GM23338 (cell line): ENCODE data around the gene TRIM44. TPM values are rescaled to one million over a fixed set of nuclear protein-coding genes. Genes with fewer than 3 reads are reported as not detected.

Source experiments
- ATAC-seq: fragments of 200-7000 bp; cut with Tn5 transposase; 3 replicates; pipeline ENCODE4 v1.9.1; 2020
- DNase-seq: peaks from one replicate; pipeline ENCODE4 v3.0.0-alpha.2; 2015; ENCODE audit warnings: low spot score
- H2AFZ ChIP-seq: fragments of 200-600 bp; sonication (generic); 2 replicates; pipeline ENCODE4 v1.8.0; 2016; ENCODE audit warnings: antibody characterized with exemption, mild to moderate bottlenecking, moderate library complexity
- H3F3A ChIP-seq: fragments of 200-600 bp; sonication (generic); replicated peaks from 2 replicates; pipeline ENCODE4 v1.8.0; 2017; ENCODE audit warnings: antibody characterized with exemption, mixed run types, low read depth
- H3K27ac ChIP-seq: fragments of 200-600 bp; sonication (generic); 2 replicates; pipeline ENCODE4 v1.6.1; 2016; ENCODE audit warnings: low read depth
- H3K27me3 ChIP-seq: fragments of 200-600 bp; sonication (generic); 2 replicates; pipeline ENCODE4 v1.8.0; 2016; ENCODE audit warnings: mild to moderate bottlenecking, mixed run types, moderate library complexity; ENCODE audit not compliant: insufficient read depth
- H3K36me3 ChIP-seq: fragments of 200-600 bp; sonication (generic); 2 replicates; pipeline ENCODE4 v1.8.0; 2016; ENCODE audit warnings: mild to moderate bottlenecking; ENCODE audit not compliant: insufficient read depth
- H3K4me1 ChIP-seq: fragments of 200-600 bp; sonication (generic); 2 replicates; pipeline ENCODE4 v1.8.0; 2016; ENCODE audit warnings: mild to moderate bottlenecking, moderate library complexity; ENCODE audit not compliant: insufficient read depth
- H3K4me2 ChIP-seq: fragments of 200-600 bp; sonication (generic); 2 replicates; pipeline ENCODE4 v1.7.1; 2017; ENCODE audit warnings: mixed run types
- H3K4me3 ChIP-seq: fragments of 200-600 bp; sonication (generic); 2 replicates; pipeline ENCODE4 v1.6.1; 2016; ENCODE audit warnings: mixed run types
- H3K79me2 ChIP-seq: fragments of 200-600 bp; sonication (generic); replicated peaks from 2 replicates; pipeline ENCODE4 v1.8.0; 2017; ENCODE audit warnings: mild to moderate bottlenecking; ENCODE audit not compliant: insufficient read depth
- H3K9me2 ChIP-seq: fragments of 200-600 bp; sonication (generic); 2 replicates; pipeline ENCODE4 v1.8.0; 2017; ENCODE audit not compliant: insufficient read depth
- H4K20me1 ChIP-seq: fragments of 200-600 bp; sonication (generic); replicated peaks from 2 replicates; pipeline ENCODE4 v1.8.0; 2017; ENCODE audit warnings: mild to moderate bottlenecking; ENCODE audit not compliant: insufficient read depth
- H3K27ac Mint-ChIP-seq: 2 replicates; pipeline ENCODE4 v1.8.0; 2020; ENCODE audit warnings: inconsistent platforms, mild to moderate bottlenecking, moderate library complexity, mixed read lengths
- H3K27me3 Mint-ChIP-seq: 3 replicates; pipeline ENCODE4 v1.8.0; 2022; ENCODE audit warnings: low read depth, mild to moderate bottlenecking, moderate library complexity, mixed read lengths, inconsistent platforms; ENCODE audit not compliant: insufficient read depth, poor library complexity
- H3K36me3 Mint-ChIP-seq: 3 replicates; pipeline ENCODE4 v1.8.0; 2021; ENCODE audit warnings: low read depth, mild to moderate bottlenecking, inconsistent platforms, moderate library complexity, mixed read lengths
- H3K4me1 Mint-ChIP-seq: 3 replicates; pipeline ENCODE4 v1.8.0; 2020; ENCODE audit warnings: mild to moderate bottlenecking, inconsistent platforms, mixed read lengths
- H3K4me3 Mint-ChIP-seq: 3 replicates; pipeline ENCODE4 v1.8.0; 2021; ENCODE audit warnings: moderate library complexity, mild to moderate bottlenecking, inconsistent platforms, mixed read lengths
- H3K9me3 Mint-ChIP-seq: 3 replicates; pipeline ENCODE4 v1.8.0; 2020; ENCODE audit warnings: moderate library complexity, mild to moderate bottlenecking, inconsistent platforms, mixed read lengths
- CREB1 ChIP-seq: fragments of 250-450 bp; sonication (Bioruptor Pico); IDR thresholded peaks from 2 replicates; pipeline ENCODE4 v1.5.0; 2020; ENCODE audit warnings: low read depth, mild to moderate bottlenecking, moderate library complexity
- EZH2 ChIP-seq: fragments of 200-600 bp; sonication (generic); IDR thresholded peaks from one replicate; pipeline ENCODE4 v1.8.0; 2017; ENCODE audit warnings: antibody characterized with exemption, mild to moderate bottlenecking, low read depth; ENCODE audit not compliant: unreplicated experiment
- EZH2phosphoT487 ChIP-seq: fragments of 200-600 bp; sonication (generic); IDR thresholded peaks from one replicate; pipeline ENCODE4 v1.8.1; 2018; ENCODE audit warnings: antibody characterized with exemption; ENCODE audit not compliant: unreplicated experiment
- JUNB ChIP-seq: IDR thresholded peaks from one replicate; pipeline ENCODE4 v1.6.1; 2016; ENCODE audit warnings: antibody characterized with exemption; ENCODE audit not compliant: unreplicated experiment
- NANOG ChIP-seq: IDR thresholded peaks from 2 replicates; pipeline ENCODE4 v1.6.1; 2016; ENCODE audit warnings: antibody characterized with exemption, borderline replicate concordance
- POLR2AphosphoS5 ChIP-seq: IDR thresholded peaks from 2 replicates; pipeline ENCODE4 v1.6.1; 2016; ENCODE audit warnings: antibody characterized with exemption, low read depth
- STAT1 ChIP-seq: IDR thresholded peaks from one replicate; pipeline ENCODE4 v1.6.1; 2016; ENCODE audit warnings: antibody characterized with exemption; ENCODE audit not compliant: unreplicated experiment
- ZNF114 ChIP-seq: fragments of 250-450 bp; sonication (Bioruptor Pico); IDR thresholded peaks from 2 replicates; pipeline ENCODE4 v1.5.0; 2020; ENCODE audit warnings: mild to moderate bottlenecking, moderate library complexity
- ZNF331 ChIP-seq: fragments of 250-450 bp; sonication (Bioruptor Pico); IDR thresholded peaks from 2 replicates; pipeline ENCODE4 v1.5.0; 2020; ENCODE audit warnings: low read depth, mild to moderate bottlenecking, moderate library complexity
- polyA plus RNA-seq: library from polyadenylated mRNA; unstranded; fragments of >200 nt; fragmentation: Nextera tagmentation; extraction: Ambion mirVana; gene quantifications from 2 replicates; pipeline ENCODE4 v1.2.1, GENCODE V29; 2016
- total RNA-seq: library from RNA; depleted of rRNA; stranded (reverse); fragments of >200 nt; shearing (Covaris generic); gene quantifications from 2 replicates; pipeline ENCODE4 v1.2.3, GENCODE V29; 2014
- TF ChIP-seq, protein P1 (sequence below): IDR thresholded peaks from 2 replicates; pipeline ENCODE4 v1.6.1; 2016; ENCODE audit warnings: antibody characterized with exemption
- TF ChIP-seq, protein P2 (sequence below), 2 experiments: fragments of 200-600 bp in 1 of 2; sonication (generic) in 1 of 2; conservative IDR thresholded peaks; 2 replicates each; pipeline versions ENCODE4 v1.5.1 to v1.6.1; 2016 to 2017; ENCODE audit warnings: antibody characterized with exemption in 2 of 2, low read depth in 2 of 2, mild to moderate bottlenecking in 2 of 2, moderate library complexity in 1 of 2
- TF ChIP-seq, protein P3 (sequence below): fragments of 250-450 bp; sonication (Bioruptor Pico); IDR thresholded peaks from 2 replicates; pipeline ENCODE4 v1.5.0; 2020; ENCODE audit warnings: mild to moderate bottlenecking, moderate library complexity
- TF ChIP-seq, protein P4 (sequence below): IDR thresholded peaks from one replicate; pipeline ENCODE4 v1.6.1; 2018; ENCODE audit warnings: antibody characterized with exemption; ENCODE audit not compliant: unreplicated experiment

TRIM44 gene
- total and polyA plus RNA-seq, 2 experiments from 2014 or later: 10.3 to 10.4 TPM

DNA sequence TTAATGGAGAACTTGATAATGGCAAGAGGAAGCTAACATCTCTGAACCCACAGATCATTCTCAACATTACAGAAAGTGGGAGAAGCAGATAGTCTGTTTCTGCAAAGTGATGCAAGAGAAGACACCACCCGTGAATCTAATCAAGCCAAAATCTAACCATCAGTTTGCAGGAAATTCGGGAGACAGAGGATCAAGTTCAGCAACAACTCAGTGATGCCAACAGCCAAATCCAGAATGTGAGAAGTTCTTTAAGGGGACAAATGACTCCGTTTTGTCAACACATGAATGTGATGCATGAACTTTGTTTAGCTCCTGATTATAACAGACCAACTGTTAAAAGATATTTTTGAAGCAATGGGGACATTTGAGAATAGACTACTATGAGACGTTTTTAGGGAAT lies 186.0 kb downstream of the TRIM44 start:
- Histone ChIP-seq H3F3A (no peaks in the 10 kb centered on the region), H3K27ac (no peak overlapping the region), H3K4me2 (no peak overlapping the region), H3K36me3 (no peaks in the 10 kb centered on the region), H3K4me3 (no peak overlapping the region), H2AFZ (no peak overlapping the region), H3K9me2 (no peaks in the 10 kb centered on the region), H3K79me2 (no peaks in the 10 kb centered on the region), H3K27me3 (no peaks in the 10 kb centered on the region), H3K4me1 (no peaks in the 10 kb centered on the region), H4K20me1 (no peaks in the 10 kb centered on the region)
- ATAC-seq (no peak), DNase-seq (no peak)
- Mint-ChIP-seq H3K27me3 (peaks cover 2% of the 10 kb centered on the region), H3K36me3 (no peaks in the 10 kb centered on the region), H3K4me3 (no peak overlapping the region), H3K27ac (no peak overlapping the region), H3K9me3 (no peaks in the 10 kb centered on the region), H3K4me1 (no peaks in the 10 kb centered on the region)
- TF ChIP-seq EZH2phosphoT487 (no peak), EZH2 (no peak), JUNB (no peak), CREB1 (CRISPR knock-in tag) (no peak), ZNF114 (CRISPR knock-in tag) (no peak), STAT1 (no peak), POLR2AphosphoS5 (no peak), NANOG (no peak), ZNF331 (CRISPR knock-in tag) (no peak)
- TF ChIP-seq, protein P1, sequence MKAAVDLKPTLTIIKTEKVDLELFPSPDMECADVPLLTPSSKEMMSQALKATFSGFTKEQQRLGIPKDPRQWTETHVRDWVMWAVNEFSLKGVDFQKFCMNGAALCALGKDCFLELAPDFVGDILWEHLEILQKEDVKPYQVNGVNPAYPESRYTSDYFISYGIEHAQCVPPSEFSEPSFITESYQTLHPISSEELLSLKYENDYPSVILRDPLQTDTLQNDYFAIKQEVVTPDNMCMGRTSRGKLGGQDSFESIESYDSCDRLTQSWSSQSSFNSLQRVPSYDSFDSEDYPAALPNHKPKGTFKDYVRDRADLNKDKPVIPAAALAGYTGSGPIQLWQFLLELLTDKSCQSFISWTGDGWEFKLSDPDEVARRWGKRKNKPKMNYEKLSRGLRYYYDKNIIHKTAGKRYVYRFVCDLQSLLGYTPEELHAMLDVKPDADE: no peak
- TF ChIP-seq, protein P2, sequence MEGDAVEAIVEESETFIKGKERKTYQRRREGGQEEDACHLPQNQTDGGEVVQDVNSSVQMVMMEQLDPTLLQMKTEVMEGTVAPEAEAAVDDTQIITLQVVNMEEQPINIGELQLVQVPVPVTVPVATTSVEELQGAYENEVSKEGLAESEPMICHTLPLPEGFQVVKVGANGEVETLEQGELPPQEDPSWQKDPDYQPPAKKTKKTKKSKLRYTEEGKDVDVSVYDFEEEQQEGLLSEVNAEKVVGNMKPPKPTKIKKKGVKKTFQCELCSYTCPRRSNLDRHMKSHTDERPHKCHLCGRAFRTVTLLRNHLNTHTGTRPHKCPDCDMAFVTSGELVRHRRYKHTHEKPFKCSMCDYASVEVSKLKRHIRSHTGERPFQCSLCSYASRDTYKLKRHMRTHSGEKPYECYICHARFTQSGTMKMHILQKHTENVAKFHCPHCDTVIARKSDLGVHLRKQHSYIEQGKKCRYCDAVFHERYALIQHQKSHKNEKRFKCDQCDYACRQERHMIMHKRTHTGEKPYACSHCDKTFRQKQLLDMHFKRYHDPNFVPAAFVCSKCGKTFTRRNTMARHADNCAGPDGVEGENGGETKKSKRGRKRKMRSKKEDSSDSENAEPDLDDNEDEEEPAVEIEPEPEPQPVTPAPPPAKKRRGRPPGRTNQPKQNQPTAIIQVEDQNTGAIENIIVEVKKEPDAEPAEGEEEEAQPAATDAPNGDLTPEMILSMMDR (conservative IDR thresholded peaks at IDR 0.05; ENCODE audit: low read depth in 2 of 2): no peak
- TF ChIP-seq, protein P3, sequence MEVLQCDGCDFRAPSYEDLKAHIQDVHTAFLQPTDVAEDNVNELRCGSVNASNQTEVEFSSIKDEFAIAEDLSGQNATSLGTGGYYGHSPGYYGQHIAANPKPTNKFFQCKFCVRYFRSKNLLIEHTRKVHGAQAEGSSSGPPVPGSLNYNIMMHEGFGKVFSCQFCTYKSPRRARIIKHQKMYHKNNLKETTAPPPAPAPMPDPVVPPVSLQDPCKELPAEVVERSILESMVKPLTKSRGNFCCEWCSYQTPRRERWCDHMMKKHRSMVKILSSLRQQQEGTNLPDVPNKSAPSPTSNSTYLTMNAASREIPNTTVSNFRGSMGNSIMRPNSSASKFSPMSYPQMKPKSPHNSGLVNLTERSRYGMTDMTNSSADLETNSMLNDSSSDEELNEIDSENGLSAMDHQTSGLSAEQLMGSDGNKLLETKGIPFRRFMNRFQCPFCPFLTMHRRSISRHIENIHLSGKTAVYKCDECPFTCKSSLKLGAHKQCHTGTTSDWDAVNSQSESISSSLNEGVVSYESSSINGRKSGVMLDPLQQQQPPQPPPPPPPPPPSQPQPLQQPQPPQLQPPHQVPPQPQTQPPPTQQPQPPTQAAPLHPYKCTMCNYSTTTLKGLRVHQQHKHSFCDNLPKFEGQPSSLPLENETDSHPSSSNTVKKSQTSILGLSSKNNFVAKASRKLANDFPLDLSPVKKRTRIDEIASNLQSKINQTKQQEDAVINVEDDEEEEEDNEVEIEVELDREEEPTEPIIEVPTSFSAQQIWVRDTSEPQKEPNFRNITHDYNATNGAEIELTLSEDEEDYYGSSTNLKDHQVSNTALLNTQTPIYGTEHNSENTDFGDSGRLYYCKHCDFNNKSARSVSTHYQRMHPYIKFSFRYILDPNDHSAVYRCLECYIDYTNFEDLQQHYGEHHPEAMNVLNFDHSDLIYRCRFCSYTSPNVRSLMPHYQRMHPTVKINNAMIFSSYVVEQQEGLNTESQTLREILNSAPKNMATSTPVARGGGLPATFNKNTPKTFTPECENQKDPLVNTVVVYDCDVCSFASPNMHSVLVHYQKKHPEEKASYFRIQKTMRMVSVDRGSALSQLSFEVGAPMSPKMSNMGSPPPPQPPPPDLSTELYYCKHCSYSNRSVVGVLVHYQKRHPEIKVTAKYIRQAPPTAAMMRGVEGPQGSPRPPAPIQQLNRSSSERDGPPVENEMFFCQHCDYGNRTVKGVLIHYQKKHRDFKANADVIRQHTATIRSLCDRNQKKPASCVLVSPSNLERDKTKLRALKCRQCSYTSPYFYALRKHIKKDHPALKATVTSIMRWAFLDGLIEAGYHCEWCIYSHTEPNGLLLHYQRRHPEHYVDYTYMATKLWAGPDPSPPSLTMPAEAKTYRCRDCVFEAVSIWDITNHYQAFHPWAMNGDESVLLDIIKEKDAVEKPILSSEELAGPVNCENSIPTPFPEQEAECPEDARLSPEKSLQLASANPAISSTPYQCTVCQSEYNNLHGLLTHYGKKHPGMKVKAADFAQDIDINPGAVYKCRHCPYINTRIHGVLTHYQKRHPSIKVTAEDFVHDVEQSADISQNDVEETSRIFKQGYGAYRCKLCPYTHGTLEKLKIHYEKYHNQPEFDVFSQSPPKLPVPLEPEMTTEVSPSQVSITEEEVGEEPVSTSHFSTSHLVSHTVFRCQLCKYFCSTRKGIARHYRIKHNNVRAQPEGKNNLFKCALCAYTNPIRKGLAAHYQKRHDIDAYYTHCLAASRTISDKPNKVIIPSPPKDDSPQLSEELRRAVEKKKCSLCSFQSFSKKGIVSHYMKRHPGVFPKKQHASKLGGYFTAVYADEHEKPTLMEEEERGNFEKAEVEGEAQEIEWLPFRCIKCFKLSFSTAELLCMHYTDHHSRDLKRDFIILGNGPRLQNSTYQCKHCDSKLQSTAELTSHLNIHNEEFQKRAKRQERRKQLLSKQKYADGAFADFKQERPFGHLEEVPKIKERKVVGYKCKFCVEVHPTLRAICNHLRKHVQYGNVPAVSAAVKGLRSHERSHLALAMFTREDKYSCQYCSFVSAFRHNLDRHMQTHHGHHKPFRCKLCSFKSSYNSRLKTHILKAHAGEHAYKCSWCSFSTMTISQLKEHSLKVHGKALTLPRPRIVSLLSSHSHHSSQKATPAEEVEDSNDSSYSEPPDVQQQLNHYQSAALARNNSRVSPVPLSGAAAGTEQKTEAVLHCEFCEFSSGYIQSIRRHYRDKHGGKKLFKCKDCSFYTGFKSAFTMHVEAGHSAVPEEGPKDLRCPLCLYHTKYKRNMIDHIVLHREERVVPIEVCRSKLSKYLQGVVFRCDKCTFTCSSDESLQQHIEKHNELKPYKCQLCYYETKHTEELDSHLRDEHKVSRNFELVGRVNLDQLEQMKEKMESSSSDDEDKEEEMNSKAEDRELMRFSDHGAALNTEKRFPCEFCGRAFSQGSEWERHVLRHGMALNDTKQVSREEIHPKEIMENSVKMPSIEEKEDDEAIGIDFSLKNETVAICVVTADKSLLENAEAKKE (CRISPR knock-in tag): no peak
- TF ChIP-seq, protein P4, sequence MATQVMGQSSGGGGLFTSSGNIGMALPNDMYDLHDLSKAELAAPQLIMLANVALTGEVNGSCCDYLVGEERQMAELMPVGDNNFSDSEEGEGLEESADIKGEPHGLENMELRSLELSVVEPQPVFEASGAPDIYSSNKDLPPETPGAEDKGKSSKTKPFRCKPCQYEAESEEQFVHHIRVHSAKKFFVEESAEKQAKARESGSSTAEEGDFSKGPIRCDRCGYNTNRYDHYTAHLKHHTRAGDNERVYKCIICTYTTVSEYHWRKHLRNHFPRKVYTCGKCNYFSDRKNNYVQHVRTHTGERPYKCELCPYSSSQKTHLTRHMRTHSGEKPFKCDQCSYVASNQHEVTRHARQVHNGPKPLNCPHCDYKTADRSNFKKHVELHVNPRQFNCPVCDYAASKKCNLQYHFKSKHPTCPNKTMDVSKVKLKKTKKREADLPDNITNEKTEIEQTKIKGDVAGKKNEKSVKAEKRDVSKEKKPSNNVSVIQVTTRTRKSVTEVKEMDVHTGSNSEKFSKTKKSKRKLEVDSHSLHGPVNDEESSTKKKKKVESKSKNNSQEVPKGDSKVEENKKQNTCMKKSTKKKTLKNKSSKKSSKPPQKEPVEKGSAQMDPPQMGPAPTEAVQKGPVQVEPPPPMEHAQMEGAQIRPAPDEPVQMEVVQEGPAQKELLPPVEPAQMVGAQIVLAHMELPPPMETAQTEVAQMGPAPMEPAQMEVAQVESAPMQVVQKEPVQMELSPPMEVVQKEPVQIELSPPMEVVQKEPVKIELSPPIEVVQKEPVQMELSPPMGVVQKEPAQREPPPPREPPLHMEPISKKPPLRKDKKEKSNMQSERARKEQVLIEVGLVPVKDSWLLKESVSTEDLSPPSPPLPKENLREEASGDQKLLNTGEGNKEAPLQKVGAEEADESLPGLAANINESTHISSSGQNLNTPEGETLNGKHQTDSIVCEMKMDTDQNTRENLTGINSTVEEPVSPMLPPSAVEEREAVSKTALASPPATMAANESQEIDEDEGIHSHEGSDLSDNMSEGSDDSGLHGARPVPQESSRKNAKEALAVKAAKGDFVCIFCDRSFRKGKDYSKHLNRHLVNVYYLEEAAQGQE: no peak
